ENCODE data around the gene PRKD3.

PRKD3 gene

GRCh38 chr2:37343537-37344434 is 19.2 kb upstream of the PRKD3 start:
- no peak for DNase-seq (ENCODE audit: low spot score)

DNA sequence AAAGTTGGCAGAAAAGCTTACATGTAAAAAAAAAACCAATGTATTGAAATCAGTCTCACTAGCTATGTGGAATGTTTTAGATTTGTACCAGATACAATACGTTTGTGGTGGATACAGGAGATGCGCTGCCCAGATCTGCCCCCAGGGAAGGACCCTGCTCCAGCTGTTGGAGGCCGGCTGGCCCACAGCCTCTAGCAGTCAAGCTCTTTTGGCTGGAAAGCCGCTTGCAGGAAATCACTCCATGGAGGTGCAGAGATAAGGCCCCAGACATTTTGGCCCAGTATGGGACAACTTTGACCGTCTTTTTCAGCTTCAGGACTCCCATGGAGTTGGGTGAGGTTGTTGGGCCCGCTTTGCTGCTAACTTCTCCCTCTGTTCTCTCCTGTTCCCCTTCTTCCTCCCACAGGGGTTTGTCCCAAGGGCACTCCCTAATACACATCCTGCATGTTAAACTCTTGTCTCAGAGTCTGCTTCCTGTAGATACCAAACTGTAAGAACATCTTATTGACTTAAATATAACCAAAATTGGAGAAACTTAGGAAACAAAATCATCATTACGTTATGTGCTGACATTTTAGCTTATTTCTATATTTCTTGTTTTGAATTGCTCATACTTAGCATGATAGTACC is 18.1 kb upstream of the PRKD3 start:
- DNase-seq (ENCODE audit: low spot score): no peak

DNA sequence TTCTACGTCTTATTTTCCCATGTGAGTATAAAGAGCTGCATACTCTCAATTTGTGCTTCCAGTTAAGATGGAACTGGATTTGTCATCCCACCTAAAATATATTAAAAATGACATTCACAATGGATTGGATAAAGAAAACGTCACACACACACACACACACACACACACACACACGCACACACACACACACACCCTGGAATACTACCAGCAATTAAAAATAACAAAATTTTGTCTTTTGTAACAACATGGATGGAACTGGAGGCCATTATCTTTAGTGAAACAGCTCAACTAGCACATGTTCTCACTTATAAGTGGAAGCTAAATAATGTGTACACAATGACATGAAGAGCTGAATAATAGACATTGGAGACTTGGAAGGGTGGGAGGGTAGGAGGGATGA is 16.0 kb upstream of the PRKD3 start:
- DNase-seq (ENCODE audit: low spot score): no peak

DNA sequence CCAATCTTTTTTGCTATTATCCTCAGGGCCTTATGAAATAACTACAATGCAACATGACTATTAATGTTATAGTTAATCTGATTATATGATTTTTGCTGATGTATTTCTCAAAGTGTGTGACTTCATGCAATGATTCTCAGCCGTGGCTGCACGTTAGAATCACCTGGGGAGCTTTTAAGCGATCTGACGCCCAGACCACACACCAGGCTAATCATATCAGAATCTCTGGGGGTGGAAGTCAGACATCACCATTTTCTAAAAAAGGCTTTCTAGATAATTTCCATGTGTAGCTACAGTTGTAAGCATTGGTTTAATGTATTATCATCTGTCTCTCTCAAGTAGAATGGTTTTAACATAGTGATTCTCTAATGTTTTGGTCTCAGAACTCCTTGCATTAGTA is 14.3 kb upstream of the PRKD3 start:
- no peak for DNase-seq (ENCODE audit: low spot score)

GRCh38 chr2:37337620-37338280 is 13.1 kb upstream of the PRKD3 start:
- no peak for DNase-seq (ENCODE audit: low spot score)

DNA sequence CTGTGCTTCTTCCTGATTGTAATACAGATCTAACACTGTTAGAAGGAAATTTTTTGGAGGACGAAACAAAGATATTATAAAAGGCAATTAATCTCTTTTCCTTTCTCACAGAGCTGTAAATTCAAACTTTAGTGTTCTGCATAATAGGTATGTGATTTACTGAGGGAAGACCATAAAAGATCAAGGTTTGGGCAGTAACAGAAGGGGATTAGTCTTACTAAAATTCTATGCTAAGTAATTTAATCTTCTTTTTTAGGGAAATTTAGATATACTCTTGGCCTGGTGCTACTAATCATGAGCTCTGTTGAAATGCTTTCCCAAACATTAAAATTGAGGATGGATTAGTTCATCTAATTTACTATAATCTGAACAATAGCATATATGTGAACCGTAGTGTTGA is 11.0 kb upstream of the PRKD3 start:
- no peak for DNase-seq (ENCODE audit: low spot score)

DNA sequence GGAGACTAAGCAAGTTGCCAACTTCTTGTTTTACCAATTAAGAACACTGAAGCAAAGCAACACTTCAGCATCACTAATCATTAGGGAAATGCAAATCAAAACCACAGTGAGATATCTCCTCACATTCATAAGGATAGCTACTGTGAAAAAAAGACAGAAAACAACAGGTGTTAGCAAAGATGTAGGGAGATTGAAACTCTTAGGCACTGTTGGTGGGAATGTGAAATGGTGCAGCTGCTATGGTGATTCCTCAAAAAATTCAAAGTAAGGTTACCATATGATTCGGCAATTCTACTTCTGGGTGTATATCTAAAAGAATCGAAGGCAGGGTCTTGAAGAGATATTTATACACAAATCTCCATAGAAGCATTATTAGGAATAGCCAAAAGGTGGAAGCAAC is 8.6 kb upstream of the PRKD3 start:
- no peak for DNase-seq (ENCODE audit: low spot score)

DNA sequence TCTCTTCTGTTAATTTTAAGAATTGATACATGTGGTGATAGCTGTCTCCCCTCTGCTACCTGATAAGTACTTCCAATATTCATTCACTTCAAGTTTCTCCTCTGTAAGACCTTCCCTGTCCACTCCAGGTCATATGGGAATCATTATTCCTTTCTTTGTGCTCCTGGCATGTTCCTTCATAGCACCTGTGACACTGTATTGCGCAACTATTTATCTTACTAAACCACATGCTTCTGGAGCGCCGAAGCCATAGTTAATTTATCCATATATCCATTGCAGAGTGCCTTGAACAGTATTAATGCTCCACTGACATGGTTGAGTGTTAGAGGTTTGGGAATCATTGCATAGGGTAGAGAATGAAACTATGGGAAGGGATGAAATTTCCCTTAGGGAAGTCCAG is 7.9 kb upstream of the PRKD3 start:
- DNase-seq (ENCODE audit: low spot score): no peak

GRCh38 chr2:37330681-37331080 is 6.0 kb upstream of the PRKD3 start:
- no peak for DNase-seq (ENCODE audit: low spot score)

DNA sequence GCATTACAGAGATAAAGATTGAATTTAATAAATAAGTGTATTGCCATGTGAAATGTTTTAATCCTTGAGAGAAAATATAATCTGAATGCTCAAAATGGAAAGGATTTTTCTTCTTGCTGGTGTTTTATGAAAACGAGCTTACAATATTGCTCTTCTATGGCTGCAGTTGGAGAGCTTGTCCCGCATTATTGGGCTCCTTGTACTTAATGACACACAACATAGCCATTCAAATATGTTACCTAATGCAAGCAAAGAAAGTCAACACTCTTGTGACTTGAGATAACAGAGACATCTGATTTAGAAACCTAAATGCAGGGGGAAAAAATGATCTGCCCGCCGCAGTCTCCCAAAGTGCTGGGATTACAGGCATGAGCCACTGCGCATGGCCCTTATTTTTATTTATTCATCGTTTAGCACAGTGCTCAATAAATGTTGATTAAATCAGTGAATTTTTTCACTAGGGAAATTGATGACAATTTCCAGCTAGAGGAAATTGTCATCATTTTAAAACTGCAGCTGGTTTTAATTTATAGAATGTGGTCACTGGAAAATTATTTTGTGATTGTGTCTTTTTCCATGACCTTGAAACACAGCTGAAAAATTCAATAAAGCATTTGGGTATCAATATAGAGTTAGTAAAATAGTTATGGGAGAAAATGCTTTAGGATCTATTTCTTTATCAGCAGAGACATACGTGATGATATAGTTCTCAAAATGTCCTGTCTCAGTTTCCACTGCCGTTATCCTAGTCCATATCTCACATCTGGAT is 2.4 kb upstream of the PRKD3 start:
- no peak for DNase-seq (ENCODE audit: low spot score)

DNA sequence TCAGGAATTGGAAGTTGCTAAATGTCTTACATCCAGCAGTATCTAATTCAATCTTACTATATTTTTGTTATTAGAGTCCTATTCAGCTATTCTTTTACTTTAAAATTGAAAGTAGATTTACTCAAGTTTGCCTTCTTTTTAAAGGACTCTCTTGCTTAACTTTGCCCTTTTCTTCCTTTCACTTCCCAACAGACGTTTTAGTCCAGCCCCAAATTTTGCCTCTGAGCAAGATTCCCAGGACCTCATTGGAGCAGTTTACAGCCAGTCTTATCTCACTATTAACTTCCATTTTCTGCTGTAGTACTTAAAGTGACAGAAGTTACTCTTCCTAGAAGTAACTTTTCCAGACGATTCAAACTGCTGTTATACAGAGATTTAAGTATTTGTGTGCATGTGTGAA is 1.7 kb upstream of the PRKD3 start:
- no peak for DNase-seq (ENCODE audit: low spot score)

GRCh38 chr2:37325625-37326071 is 1.0 kb upstream of the PRKD3 start:
- DNase-seq (ENCODE audit: low spot score): no peak

DNA sequence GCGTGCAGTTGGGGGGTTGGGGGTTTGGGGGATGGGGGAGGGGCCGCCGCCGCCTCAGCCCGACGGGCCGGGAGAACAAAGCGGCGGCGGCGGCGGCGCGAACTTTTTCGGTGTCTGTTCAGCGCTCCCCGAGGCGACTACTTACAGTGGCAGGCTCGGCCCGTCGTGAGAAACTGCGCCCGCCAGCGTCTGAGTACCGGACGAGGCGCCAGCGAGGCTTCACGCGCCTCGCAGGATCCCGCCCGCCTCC is 172 bp downstream of the PRKD3 start:
- DNase-seq (ENCODE audit: low spot score): no peak

GRCh38 chr2:37323781-37324535 is 675 bp downstream of the PRKD3 start:
- DNase-seq (ENCODE audit: low spot score): peak; percentile 18

- no peak for DNase-seq (ENCODE audit: low spot score)
These were observed 1.4 kb downstream of the PRKD3 start for GRCh38 chr2:37323176-37323780.

GRCh38 chr2:37322368-37322767 is 2.3 kb downstream of the PRKD3 start:
- no peak for DNase-seq (ENCODE audit: low spot score)

DNA sequence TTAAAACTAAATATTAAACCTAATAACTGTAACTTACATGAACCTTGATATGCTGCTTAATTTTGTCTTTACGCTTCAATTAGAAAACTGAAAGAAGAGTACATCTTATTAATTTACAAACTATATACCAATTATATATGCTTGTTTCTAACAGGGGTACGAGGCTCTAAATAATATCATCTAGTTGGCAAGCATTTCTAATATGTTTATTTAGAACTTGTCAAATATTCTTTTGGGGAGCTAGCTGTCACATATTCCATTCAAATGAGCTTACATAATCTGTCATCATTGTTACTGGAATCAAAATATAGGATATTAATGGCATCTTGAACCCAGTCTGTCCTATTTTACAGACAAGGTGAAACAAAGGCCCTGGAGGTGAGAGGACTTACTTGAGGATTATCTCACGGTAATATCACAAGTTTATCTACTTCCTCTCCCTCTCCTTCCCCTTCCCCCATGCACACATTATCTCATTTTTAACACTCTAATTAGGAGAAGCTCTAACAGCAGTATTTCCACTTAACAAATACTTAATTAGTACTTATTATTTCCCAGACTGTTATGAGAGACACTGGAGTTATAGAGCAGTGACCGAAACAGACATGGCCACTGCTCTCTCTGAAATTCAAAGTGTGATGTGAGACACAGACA is 3.5 kb downstream of the PRKD3 start:
- DNase-seq (ENCODE audit: low spot score): no peak

- no peak for DNase-seq (ENCODE audit: low spot score)
These were observed 4.7 kb downstream of the PRKD3 start for GRCh38 chr2:37319754-37320609.

DNA sequence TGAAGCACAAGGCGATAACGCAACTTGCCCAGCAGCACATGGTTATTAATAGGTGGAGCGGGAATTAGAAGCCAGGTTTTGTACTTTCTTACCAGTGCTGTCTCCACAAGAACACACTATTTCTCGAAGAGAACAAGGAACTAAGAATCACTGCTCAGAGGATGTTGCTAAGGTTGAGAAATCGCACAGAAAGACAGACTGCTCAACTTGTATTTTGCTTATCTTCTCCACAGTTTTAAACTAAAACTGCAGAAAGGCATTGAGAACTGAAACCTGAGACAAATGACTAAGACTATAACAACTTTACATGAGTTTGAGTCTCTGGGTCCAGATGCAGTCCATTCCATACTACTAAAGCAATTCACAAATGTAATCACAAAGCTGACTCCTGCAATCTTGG is 6.2 kb downstream of the PRKD3 start:
- DNase-seq (ENCODE audit: low spot score): no peak

GRCh38 chr2:37317746-37318145 is 6.9 kb downstream of the PRKD3 start:
- DNase-seq (ENCODE audit: low spot score): no peak

Measured in LoVo (cell line).